Activated naive CD4-positive, alpha-beta T cell treated with anti-CD3 and anti-CD28 coated beads, Interleukin-2, amount 50 U/mL, for 16 hours (primary cell): ENCODE measurements around the gene DHDDS.
A peak's percentile ranks its signal among the peaks of the same experiment; 100 is the strongest.
"Not testable (repeated sequence)": the region's sequence is repeated elsewhere in the genome, so short reads cannot be mapped to it uniquely, and the experiment has no call there.

ENCODE experiments used
- DNase-seq: peaks from one replicate; pipeline ENCODE4 v3.0.0-alpha.2; 2020

DHDDS gene

DNA sequence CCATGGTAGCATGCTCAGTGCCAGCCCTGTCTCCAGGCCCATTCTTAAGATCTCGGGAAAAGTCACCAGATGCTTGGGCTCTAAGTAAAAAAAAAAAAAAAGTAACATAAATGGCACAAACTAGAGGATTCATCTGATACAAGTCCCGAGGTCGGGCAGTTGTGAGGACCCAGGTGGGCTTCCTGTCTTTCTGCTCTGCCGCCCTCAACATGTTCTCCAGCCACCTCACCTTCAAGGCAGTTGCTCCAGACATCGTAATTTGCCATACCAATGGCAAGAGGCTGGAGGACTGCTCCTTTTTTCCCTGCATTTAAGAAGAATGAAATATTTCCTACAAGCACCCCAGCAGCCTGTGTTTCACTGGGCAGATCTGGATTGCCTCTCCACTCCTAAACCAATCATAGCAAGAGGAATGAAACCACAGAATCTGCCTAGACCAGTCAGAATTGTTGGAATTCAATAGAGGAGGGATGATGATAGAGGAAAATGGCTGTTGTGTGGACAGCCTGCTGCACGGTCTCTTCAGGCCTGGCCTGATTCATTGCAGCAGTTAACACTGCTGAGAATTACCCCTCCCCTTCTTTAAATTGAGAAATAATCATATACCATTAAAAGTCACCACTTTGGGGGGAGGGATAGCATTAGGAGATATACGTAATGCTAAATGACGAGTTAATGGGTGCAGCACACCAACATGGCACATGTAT lies 45.5 kb downstream of the DHDDS start:
- no peak for DNase-seq

DNA sequence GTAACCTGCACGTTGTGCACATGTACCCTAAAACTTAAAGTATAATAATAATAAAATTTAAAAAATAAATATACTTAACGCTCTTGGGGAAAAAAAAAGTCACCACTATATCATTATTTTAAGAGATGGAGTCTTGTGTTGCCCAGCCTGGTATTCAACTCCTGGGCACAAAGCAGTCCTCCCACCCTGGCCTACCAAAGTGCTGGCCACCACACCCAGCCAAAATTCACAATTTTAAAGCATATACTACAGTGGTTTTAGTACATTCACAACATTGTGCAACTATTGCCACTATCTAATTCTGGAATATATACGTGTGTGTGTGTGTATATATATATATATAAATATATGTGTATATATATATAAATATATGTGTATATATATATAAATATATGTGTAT lies 46.0 kb downstream of the DHDDS start:
- no peak for DNase-seq

GRCh38 chr1:26478988-26479387 lies 46.9 kb downstream of the DHDDS start:
- no peak for DNase-seq

- no peak for DNase-seq
These were observed 50.8 kb downstream of the DHDDS start for GRCh38 chr1:26482921-26483320.

DNA sequence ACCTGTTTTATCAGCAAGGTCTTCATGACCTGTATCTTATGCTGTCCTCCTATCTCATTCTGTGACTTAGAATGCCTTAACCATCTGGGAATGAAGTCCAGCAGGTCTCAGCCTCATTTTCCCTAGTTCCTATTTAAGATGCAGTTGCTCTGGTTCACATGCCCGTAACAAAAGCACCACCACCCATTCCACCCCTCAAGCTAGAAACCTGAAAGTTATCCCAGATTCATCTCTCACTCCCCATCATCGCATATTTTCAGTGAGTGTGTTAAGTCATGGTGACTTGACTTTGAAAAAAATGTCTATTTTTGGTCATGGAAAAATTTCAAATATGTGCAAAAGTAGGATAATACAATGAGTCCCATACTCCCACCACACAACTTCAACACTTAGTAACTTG lies 51.9 kb downstream of the DHDDS start:
- DNase-seq: no peak

DNA sequence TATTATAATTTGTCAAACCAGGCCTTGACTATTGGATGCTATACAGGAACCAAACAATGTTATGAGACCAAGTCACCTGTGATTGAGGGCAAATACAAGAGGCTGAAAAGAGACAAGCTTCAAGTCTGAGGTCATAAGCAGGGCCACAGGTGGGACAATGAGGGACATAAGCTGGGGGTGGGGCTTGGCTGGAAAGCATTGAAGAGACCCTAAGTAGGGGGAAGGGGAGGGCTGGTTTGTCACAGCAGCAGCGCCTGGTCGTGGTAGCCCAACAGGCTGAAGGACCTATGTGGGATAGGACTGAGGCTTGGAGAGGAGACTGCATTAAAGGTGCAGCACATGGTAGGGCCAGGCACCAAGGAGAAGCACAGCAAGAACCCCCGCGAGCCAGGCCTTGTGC lies 58.0 kb downstream of the DHDDS start:
- no peak for DNase-seq

- DNase-seq: no peak
These were observed 61.1 kb downstream of the DHDDS start for GRCh38 chr1:26493267-26493666.

DNA sequence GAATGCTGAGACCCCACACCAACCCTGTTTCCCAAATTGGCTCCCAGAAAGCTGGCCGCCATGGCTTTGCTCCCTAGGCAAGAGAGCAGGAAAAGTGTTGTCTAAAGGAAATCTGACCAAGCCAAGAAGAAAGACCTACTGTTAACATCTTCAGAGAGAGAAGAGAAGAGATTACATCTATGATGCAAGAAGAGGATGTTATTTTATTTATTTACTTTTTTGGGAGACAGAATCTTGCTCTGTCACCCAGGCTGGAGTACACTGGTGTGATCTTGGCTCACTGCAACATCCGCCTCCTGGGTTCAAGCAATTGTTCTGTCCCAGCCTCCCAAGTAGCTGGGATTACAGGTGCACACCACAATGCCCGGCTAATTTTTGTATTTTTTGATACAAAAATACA lies 61.8 kb downstream of the DHDDS start:
- DNase-seq: no peak

- DNase-seq: no peak
These were observed 64.7 kb downstream of the DHDDS start for GRCh38 chr1:26496861-26497260.

GRCh38 chr1:26498894-26499293 lies 66.8 kb downstream of the DHDDS start:
- DNase-seq: no peak

DNA sequence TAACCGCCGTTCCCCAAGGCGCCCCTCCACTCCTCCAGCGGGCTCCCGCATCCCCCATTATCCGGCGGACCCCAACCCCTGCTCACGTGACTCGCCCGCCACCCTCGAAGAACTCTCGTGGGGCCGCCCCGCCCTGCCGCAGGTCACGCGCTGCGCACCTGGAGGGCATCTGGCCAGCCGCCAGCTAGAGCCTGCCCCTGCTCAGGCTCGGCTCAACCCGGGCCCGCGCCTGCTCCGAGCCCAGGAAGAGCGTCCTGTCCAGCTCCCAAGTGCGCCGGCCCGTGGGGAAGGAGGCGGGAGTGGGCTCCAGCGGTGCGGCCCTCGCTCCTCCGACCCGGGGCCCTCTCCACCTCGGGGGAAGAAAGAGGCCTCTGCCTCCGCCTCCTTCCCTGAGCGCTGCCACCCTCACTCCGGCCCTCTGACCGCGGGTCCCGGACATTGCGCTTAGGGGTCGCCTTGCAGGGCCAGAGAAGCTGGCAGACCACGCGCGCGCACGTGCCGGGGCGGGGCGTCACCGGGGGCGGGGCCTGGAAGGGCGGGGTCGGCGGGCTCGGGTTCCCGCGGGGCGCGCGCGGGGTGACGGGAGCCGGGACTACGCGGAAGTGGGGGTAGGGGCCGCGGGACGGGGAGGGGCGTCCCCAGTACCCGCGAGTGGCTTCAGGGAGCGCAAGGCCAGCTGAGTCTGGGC lies 68.5 kb downstream of the DHDDS start:
- peak; percentile 90 for DNase-seq

DNA sequence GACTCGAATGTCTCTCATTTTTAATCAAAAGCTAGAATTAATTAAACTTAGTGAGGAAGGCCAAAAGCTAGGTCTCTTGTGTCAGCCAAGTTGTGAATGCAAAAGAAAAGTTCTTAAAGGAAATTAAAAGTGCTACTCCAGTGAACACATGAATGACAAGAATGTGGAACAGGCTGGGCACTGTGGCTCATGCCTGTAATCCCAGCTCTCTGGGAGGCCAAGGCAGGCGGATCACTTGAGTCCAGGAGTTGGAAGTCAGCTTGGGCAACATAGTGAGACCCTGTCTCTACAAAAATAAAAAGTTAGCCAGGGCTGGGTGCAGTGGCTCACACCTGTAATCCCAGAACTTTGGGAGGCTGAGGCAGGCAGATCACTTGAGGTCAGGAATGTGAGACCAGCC lies 78.6 kb downstream of the DHDDS start:
- DNase-seq: not testable (repeated sequence)

GRCh38 chr1:26515836-26516235 lies 83.7 kb downstream of the DHDDS start:
- not testable (repeated sequence) for DNase-seq

GRCh38 chr1:26516987-26517765 lies 85.1 kb downstream of the DHDDS start:
- no peak for DNase-seq

DNA sequence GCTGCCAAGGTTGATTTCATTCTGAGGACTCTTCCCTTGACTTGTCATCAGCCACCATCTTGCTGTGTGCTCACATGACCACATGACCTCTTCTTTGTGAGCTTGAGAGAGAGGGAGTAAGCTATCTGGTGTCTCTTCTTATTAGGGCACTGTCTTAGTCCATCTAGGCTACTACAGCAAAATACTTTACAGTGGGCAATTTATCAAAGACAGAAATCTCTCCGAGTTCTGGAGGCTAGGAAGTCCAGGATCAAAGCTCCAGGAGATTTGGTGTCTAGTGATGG lies 85.6 kb downstream of the DHDDS start:
- DNase-seq: no peak

DNA sequence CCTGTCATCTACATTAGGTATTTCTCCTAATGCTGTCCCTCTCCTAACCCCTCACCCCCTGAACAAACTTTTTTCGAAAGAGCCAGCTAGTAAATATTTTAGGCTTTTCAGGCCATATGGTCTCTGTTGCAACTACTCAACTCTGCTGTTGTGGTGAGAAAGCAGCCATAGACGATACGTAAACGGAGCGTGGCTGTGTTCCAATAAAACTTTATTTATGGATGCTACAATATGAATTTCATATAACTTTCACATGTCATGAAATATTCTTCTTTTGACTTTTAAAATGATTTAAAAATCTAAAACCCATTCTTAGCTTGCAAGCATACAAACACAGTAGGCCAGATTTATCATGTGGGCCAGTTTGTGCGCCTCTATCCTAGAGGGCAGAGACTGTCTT lies 86.2 kb downstream of the DHDDS start:
- no peak for DNase-seq

- DNase-seq: no peak
These were observed 88.2 kb downstream of the DHDDS start for GRCh38 chr1:26520339-26520738.
